HL-60 (cell line): ENCODE data around the gene PRAMEF12.
"Not testable (repeated sequence)": the region's sequence is repeated elsewhere in the genome, so short reads cannot be mapped to it uniquely, and the experiment has no call there.

Experiments used
- GABPA ChIP-seq: IDR thresholded peaks from 2 replicates; pipeline ENCODE4 v1.6.1; 2012; ENCODE audit warnings: low read depth
- POLR2AphosphoS5 ChIP-seq: IDR thresholded peaks from 2 replicates; pipeline ENCODE4 v1.6.1; 2012; ENCODE audit warnings: low read depth

GRCh38 chr1:12784729-12785128 lies 11.2 kb downstream of the PRAMEF12 start:
- TF ChIP-seq POLR2AphosphoS5, GABPA: not testable (repeated sequence)
